Neuronal stem cell (in vitro differentiated cells): ENCODE data around the gene CSNK1E.

Experiments used
- DNase-seq: peaks from one replicate; pipeline ENCODE4 v3.0.0-alpha.2; 2013; ENCODE audit warnings: low spot score
- H2AFZ ChIP-seq: one replicate; pipeline ENCODE4 v1.6.1; 2013; ENCODE audit warnings: mild to moderate bottlenecking, low read length, inconsistent platforms
- H2AK5ac ChIP-seq: 2 replicates; pipeline ENCODE4 v1.6.1; 2013; ENCODE audit warnings: low read depth, mild to moderate bottlenecking, inconsistent platforms, low read length, moderate library complexity, mixed read lengths
- H2BK120ac ChIP-seq: 2 replicates; pipeline ENCODE4 v1.6.1; 2013; ENCODE audit warnings: low read depth, mild to moderate bottlenecking, inconsistent platforms, low read length, moderate library complexity, mixed read lengths
- H2BK12ac ChIP-seq: one replicate; pipeline ENCODE4 v1.6.1; 2013; ENCODE audit warnings: low read length, inconsistent platforms
- H2BK15ac ChIP-seq: 2 replicates; pipeline ENCODE4 v1.6.1; 2013; ENCODE audit warnings: mild to moderate bottlenecking, low read length, inconsistent platforms, mixed read lengths
- H2BK5ac ChIP-seq: one replicate; pipeline ENCODE4 v1.6.1; 2013; ENCODE audit warnings: inconsistent platforms, mild to moderate bottlenecking, low read length, moderate library complexity
- H3K14ac ChIP-seq: one replicate; pipeline ENCODE4 v1.6.1; 2013; ENCODE audit warnings: low read length, inconsistent platforms
- H3K18ac ChIP-seq: 2 replicates; pipeline ENCODE4 v1.6.1; 2013; ENCODE audit warnings: low read length, inconsistent platforms
- H3K23ac ChIP-seq: 2 replicates; pipeline ENCODE4 v1.6.1; 2013; ENCODE audit warnings: low read depth, mild to moderate bottlenecking, mixed read lengths, low read length, inconsistent platforms; ENCODE audit not compliant: poor library complexity
- H3K27ac ChIP-seq: replicated peaks from 3 replicates; pipeline ENCODE4 v1.5.1; 2013; ENCODE audit warnings: low read length, inconsistent platforms
- H3K27me3 ChIP-seq, 3 experiments: 2 replicates each; pipeline ENCODE4 v1.6.1; 2013; ENCODE audit warnings: low read length in 3 of 3, mild to moderate bottlenecking in 2 of 3, inconsistent platforms in 1 of 3, low read depth in 1 of 3, mixed read lengths in 1 of 3, moderate library complexity in 1 of 3; ENCODE audit not compliant: control insufficient read depth in 3 of 3, insufficient read depth in 3 of 3
- H3K36me3 ChIP-seq, 2 donors: replicated peaks in 1 of 2; 2 replicates each; pipeline ENCODE4 v1.6.1; 2013; ENCODE audit warnings: low read length in 2 of 2; ENCODE audit not compliant: control insufficient read depth in 2 of 2, insufficient read depth in 2 of 2
- H3K4ac ChIP-seq: 2 replicates; pipeline ENCODE4 v1.6.1; 2013; ENCODE audit warnings: inconsistent platforms, mild to moderate bottlenecking, low read length, moderate library complexity
- H3K4me1 ChIP-seq, 2 donors: 1 replicate in 1 of 2; 2 replicates in 1 of 2; pipeline ENCODE4 v1.6.1; 2013; ENCODE audit warnings: low read length in 2 of 2, low read depth in 1 of 2; ENCODE audit not compliant: control insufficient read depth in 2 of 2, insufficient read depth in 1 of 2
- H3K4me2 ChIP-seq: one replicate; pipeline ENCODE4 v1.6.1; 2013; ENCODE audit warnings: mild to moderate bottlenecking, low read length, inconsistent platforms; ENCODE audit not compliant: insufficient read depth, poor library complexity, severe bottlenecking
- H3K4me3 ChIP-seq, 2 donors: 2 replicates each; pipeline ENCODE4 v1.5.1; 2013; ENCODE audit warnings: low read length in 2 of 2, mild to moderate bottlenecking in 2 of 2, inconsistent platforms in 1 of 2, moderate library complexity in 1 of 2
- H3K79me1 ChIP-seq: one replicate; pipeline ENCODE4 v1.6.1; 2013; ENCODE audit warnings: low read depth, mild to moderate bottlenecking, inconsistent platforms, low read length, moderate library complexity
- H3K9ac ChIP-seq: one replicate; pipeline ENCODE4 v1.6.1; 2013; ENCODE audit warnings: mild to moderate bottlenecking, low read depth, low read length, inconsistent platforms; ENCODE audit not compliant: poor library complexity
- H3K9me3 ChIP-seq, 2 donors: replicated peaks in 1 of 2; 2 replicates each; pipeline versions ENCODE3 to v1.6.1; 2013; ENCODE audit warnings: low read length in 2 of 2, mild to moderate bottlenecking in 2 of 2, inconsistent platforms in 1 of 2, low read depth in 1 of 2, mixed read lengths in 1 of 2, moderate library complexity in 1 of 2; ENCODE audit not compliant: control insufficient read depth in 2 of 2, insufficient read depth in 1 of 2
- H4K8ac ChIP-seq: one replicate; pipeline ENCODE4 v1.6.1; 2013; ENCODE audit warnings: low read depth, mild to moderate bottlenecking, inconsistent platforms, low read length, moderate library complexity
- H4K91ac ChIP-seq: one replicate; pipeline ENCODE4 v1.6.1; 2013; ENCODE audit warnings: low read length, low read depth, mild to moderate bottlenecking, inconsistent platforms; ENCODE audit not compliant: poor library complexity
- WGBS, 2 donors: extraction: QIAGEN DNeasy Blood & Tissue Kit; methylation state at CpG; one replicate each; pipeline ENCODE4 v1.1.7; 2013; ENCODE audit warnings: missing lambda C conversion rate in 2 of 2, mixed read lengths in 1 of 2; ENCODE audit not compliant: insufficient read length in 2 of 2, insufficient replicate concordance in 1 of 2; ENCODE audit errors: extremely low coverage in 2 of 2; 5-methylcytosine and 5-hydroxymethylcytosine counted together

Gene CSNK1E

GRCh38 chr22:38313384-38313955 is 3.8 kb downstream of the CSNK1E start:
- Histone ChIP-seq H3K23ac (peak overlapping the region; percentile 87), H4K91ac (no peak overlapping the region), H2BK15ac (no peak overlapping the region), H3K79me1 (peaks cover 22% of the 10 kb centered on the region), H3K4ac (no peak overlapping the region), H2AK5ac (peak overlapping the region; percentile 92), H3K27ac (no peak overlapping the region), H3K36me3 (peaks cover 38 to 66% of the 10 kb centered on the region in 2 donors), H3K27me3 (no peaks in the 10 kb centered on the region), H3K9me3 (peaks cover 0 to under 1% of the 10 kb centered on the region in 2 donors), H3K14ac (peak overlapping the region; percentile 25), H4K8ac (no peak overlapping the region), H2BK5ac (peak overlapping the region; percentile 6), H3K9ac (peak overlapping the region; percentile 70), H3K18ac (no peak overlapping the region), H3K4me2 (peak overlapping the region; percentile 42), H2AFZ (no peak overlapping the region), H2BK120ac (no peak overlapping the region), H3K4me3 (no peak overlapping the region), H2BK12ac (no peak overlapping the region), H3K4me1 (peaks cover 33 to 36% of the 10 kb centered on the region in 2 donors)
- no peak for DNase-seq
- WGBS, 2 donors: no CpG with 5 or more reads among the region's 11 CpGs

GRCh38 chr22:38312261-38312800 is 4.9 kb downstream of the CSNK1E start:
- Histone ChIP-seq H3K36me3 (peaks cover 42 to 78% of the 10 kb centered on the region in 2 donors), H3K18ac (no peak overlapping the region), H3K79me1 (peaks cover 25% of the 10 kb centered on the region), H2BK5ac (no peak overlapping the region), H3K4me3 (no peak overlapping the region), H2AFZ (no peak overlapping the region), H3K23ac (no peak overlapping the region), H2BK15ac (no peak overlapping the region), H2AK5ac (no peak overlapping the region), H4K91ac (no peak overlapping the region), H3K4me1 (peaks cover 25 to 29% of the 10 kb centered on the region in 2 donors), H3K9me3 (peaks cover 0 to 2% of the 10 kb centered on the region in 2 donors), H3K4ac (no peak overlapping the region), H3K27me3 (no peaks in the 10 kb centered on the region), H4K8ac (no peak overlapping the region), H3K27ac (peak overlapping the region; percentile 2), H2BK120ac (no peak overlapping the region), H3K14ac (no peak overlapping the region), H3K4me2 (no peak overlapping the region), H3K9ac (no peak overlapping the region), H2BK12ac (no peak overlapping the region)
- no peak for DNase-seq
- WGBS, 2 donors: no CpG with 5 or more reads among the region's 7 CpGs

- no peak overlapping the region for H2BK5ac ChIP-seq
- DNase-seq: no peak
- peaks cover 0 to 2% of the 10 kb centered on the region in 2 donors for H3K9me3 ChIP-seq
- no peak overlapping the region for H3K9ac ChIP-seq
- H3K4me1 ChIP-seq: peaks cover 25 to 29% of the 10 kb centered on the region in 2 donors
- no peak overlapping the region for H2BK15ac ChIP-seq
- H3K4me3 ChIP-seq: no peak overlapping the region
- H3K27ac ChIP-seq: no peak overlapping the region
- no peak overlapping the region for H2AK5ac ChIP-seq
- H3K23ac ChIP-seq: no peak overlapping the region
- H2BK12ac ChIP-seq: no peak overlapping the region
- H3K4me2 ChIP-seq: no peak overlapping the region
- H3K18ac ChIP-seq: no peak overlapping the region
- no peak overlapping the region for H4K8ac ChIP-seq
- peaks cover 42 to 85% of the 10 kb centered on the region in 2 donors for H3K36me3 ChIP-seq
- H3K79me1 ChIP-seq: peaks cover 27% of the 10 kb centered on the region
- H3K4ac ChIP-seq: no peak overlapping the region
- no CpG with 5 or more reads among the region's 4 CpGs for WGBS, 2 donors
- no peak overlapping the region for H4K91ac ChIP-seq
- no peak overlapping the region for H2BK120ac ChIP-seq
- no peak overlapping the region for H2AFZ ChIP-seq
- no peak overlapping the region for H3K14ac ChIP-seq
- H3K27me3 ChIP-seq: no peaks in the 10 kb centered on the region
These were observed 6.0 kb downstream of the CSNK1E start for GRCh38 chr22:38311323-38311620.

GRCh38 chr22:38310518-38311322 is 6.5 kb downstream of the CSNK1E start:
- peaks cover 24 to 28% of the 10 kb centered on the region in 2 donors for H3K4me1 ChIP-seq
- peaks cover 0 to 2% of the 10 kb centered on the region in 2 donors for H3K9me3 ChIP-seq
- no peak overlapping the region for H3K4me3 ChIP-seq
- no peak overlapping the region for H2BK12ac ChIP-seq
- no peaks in the 10 kb centered on the region for H3K27me3 ChIP-seq
- H2AFZ ChIP-seq: no peak overlapping the region
- H3K4ac ChIP-seq: no peak overlapping the region
- H2BK5ac ChIP-seq: peak overlapping the region; percentile 33
- H3K23ac ChIP-seq: no peak overlapping the region
- no peak overlapping the region for H3K18ac ChIP-seq
- H3K27ac ChIP-seq: no peak overlapping the region
- H2AK5ac ChIP-seq: no peak overlapping the region
- DNase-seq: no peak
- no CpG with 5 or more reads among the region's 18 CpGs for WGBS, 2 donors
- no peak overlapping the region for H2BK120ac ChIP-seq
- no peak overlapping the region for H3K4me2 ChIP-seq
- peaks cover 27% of the 10 kb centered on the region for H3K79me1 ChIP-seq
- H3K14ac ChIP-seq: peak overlapping the region; percentile 92
- no peak overlapping the region for H4K91ac ChIP-seq
- no peak overlapping the region for H4K8ac ChIP-seq
- peaks cover 42 to 91% of the 10 kb centered on the region in 2 donors for H3K36me3 ChIP-seq
- H2BK15ac ChIP-seq: no peak overlapping the region
- peak overlapping the region; percentile 45 for H3K9ac ChIP-seq
